HG02610 (cell line): Measurements from ENCODE around the gene APOBEC3F.

Experiments
- ATAC-seq: cut with Tn5 transposase; IDR thresholded peaks from one replicate; pipeline ENCODE4 v1.9.1; 2021; ENCODE audit warnings: mild to moderate bottlenecking, moderate library complexity; ENCODE audit not compliant: unreplicated experiment

APOBEC3F gene

GRCh38 chr22:39090426-39091064, 49.9 kb downstream of the APOBEC3F start:
- ATAC-seq, result no peak

- ATAC-seq, result no peak
Measured at GRCh38 chr22:39091126-39092081, 50.7 kb downstream of the APOBEC3F start.

- ATAC-seq, result no peak
Measured at GRCh38 chr22:39092111-39092862, 51.6 kb downstream of the APOBEC3F start.

GRCh38 chr22:39094717-39095389, 54.2 kb downstream of the APOBEC3F start:
- no peak for ATAC-seq

- no peak for ATAC-seq
Measured at GRCh38 chr22:39095971-39096370, 55.3 kb downstream of the APOBEC3F start.

- ATAC-seq, result no peak
Measured at GRCh38 chr22:39097098-39098020, 56.7 kb downstream of the APOBEC3F start, which contains the start of gene APOBEC3H. Gene APOBEC3H (plus strand): TSS chr22:39097244. CDS start chr22:39100279, 3,035 bp downstream.

GRCh38 chr22:39098026-39098425, 57.4 kb downstream of the APOBEC3F start:
- peak; percentile 36 for ATAC-seq

- no peak for ATAC-seq
Measured at GRCh38 chr22:39098576-39098975, 57.9 kb downstream of the APOBEC3F start.

- no peak for ATAC-seq
Measured at GRCh38 chr22:39101226-39101625, 60.6 kb downstream of the APOBEC3F start.

- ATAC-seq, result no peak
Measured at GRCh38 chr22:39103431-39103830, 62.8 kb downstream of the APOBEC3F start.
